ENCODE results near the gene GJB3. TPM values are rescaled to one million over a fixed set of nuclear protein-coding genes. Genes with fewer than 3 reads are reported as not detected.

The GJB3 gene
- total and polyA plus RNA-seq, 2 of the 13 experiments (the other 11 are each of a cell fraction or from before 2014, with no cell fraction given) = not detected

DNA sequence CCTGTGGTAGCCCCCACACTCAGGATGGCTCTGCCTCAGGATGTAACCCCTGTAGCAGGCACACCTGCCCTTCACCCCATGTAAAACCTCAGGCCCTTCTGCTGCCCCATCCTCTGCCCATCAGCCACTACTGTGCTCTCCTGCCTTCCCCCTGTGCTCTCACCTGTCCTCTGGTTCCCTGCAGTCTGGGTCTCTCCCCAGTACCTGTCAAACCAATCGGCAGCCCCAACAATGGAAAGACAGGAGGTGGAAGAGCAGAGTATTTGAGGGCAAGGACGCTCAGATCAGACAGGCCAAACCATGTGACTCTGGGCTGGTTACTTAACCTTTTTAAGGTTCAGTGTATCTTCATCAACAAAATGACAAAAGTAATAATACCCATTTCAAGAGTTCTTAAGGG lies 47.6 kb downstream of the GJB3 start (continued):
- TF ChIP-seq DBP (CRISPR knock-in tag; IDR thresholded peaks at IDR 0.05; ENCODE audit: not compliant biosample characterization) = no peak

DNA sequence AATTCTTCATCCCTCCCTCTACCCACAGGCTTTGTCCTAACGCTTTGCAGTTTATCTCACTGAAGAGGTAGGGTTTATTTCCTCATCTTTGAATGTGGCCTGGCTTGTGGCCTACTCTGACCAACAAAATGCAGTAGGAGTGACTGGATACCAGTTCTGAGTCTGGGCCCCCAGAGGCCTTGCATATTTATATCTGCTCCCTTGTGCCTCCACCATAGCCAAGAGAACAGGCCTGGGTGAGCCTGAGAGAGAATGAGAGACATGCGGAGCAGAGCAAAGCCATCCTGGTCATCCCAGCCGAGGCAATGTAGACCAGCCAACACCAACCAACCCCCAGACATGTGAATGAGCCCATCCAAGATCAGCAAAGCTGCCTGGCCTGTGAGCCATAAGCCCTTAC lies 48.2 kb downstream of the GJB3 start:
- Histone ChIP-seq H3K27me3 (ENCODE audit: control insufficient read depth in 1 of 2, insufficient read depth in 2 of 2, low read length in 2 of 2) (no peaks in the 10 kb centered on the region; a peak in 2 of 5 replicates), H3K4me3 (replicated peaks in 1 of 3; ENCODE audit: insufficient read depth in 1 of 3, low read depth in 2 of 3, low read length in 3 of 3) (no peak overlapping the region), H3K9ac (ENCODE audit: insufficient read depth, low read depth, low read length) (no peak overlapping the region), H2AFZ (ENCODE audit: low read length) (no peak overlapping the region), H3K9me3 (ENCODE audit: low read length) (no peaks in the 10 kb centered on the region), H3K36me3 (replicated peaks in 1 of 2; ENCODE audit: control insufficient read depth in 1 of 2, insufficient read depth in 2 of 2, low read length in 2 of 2) (no peaks in the 10 kb centered on the region), H3K27ac (ENCODE audit: extremely low read length, insufficient read depth, low read length) (no peak overlapping the region), H3K4me1 (ENCODE audit: insufficient read depth, low read length) (peaks cover 31% of the 10 kb centered on the region), H3K79me2 (ENCODE audit: insufficient read depth, low read length) (no peaks in the 10 kb centered on the region), H3K4me2 (ENCODE audit: low read depth, low read length) (no peak overlapping the region), H4K20me1 (ENCODE audit: insufficient read depth, low read length) (no peaks in the 10 kb centered on the region)
- intact Hi-C loops (cut with micrococcal nuclease; ENCODE audit: unreplicated experiment) (no loop called here), in situ Hi-C loops (cut with HindIII; ENCODE audit: extremely low pct_ligation_motif_present, low pct_unique_long_range_greater_than_20kb) (no loop called here)
- CTCF ChIA-PET (ENCODE audit: low intra/inter-chr PET ratio, low total read pairs) = no interaction called here
- WGBS (ENCODE audit: low lambda C conversion rate) = 65% methylated on average over 3 of the region's 3 CpGs
- FAIRE-seq (no peak), ATAC-seq (no peak), DNase-seq (ENCODE audit: low spot score) (no peak)
- TF ChIP-seq ZNF138 (CRISPR knock-in tag; IDR thresholded peaks at IDR 0.05; ENCODE audit: low read depth) = no peak
- no peak for TF ChIP-seq NCOR1 (IDR thresholded peaks at IDR 0.05; ENCODE audit: borderline replicate concordance, low read length)
- TF ChIP-seq ZMYM4 (CRISPR knock-in tag; IDR thresholded peaks at IDR 0.05) = no peak
- no peak for TF ChIP-seq SOX13 (IDR thresholded peaks at IDR 0.05)
- no peak for TF ChIP-seq SOX13 (CRISPR knock-in tag; conservative IDR thresholded peaks at IDR 0.05 in 1 of 2, IDR thresholded peaks at IDR 0.05 in 1 of 2)
- no peak for TF ChIP-seq ELF1 (CRISPR knock-in tag; IDR thresholded peaks at IDR 0.05)
- TF ChIP-seq, protein P1, sequence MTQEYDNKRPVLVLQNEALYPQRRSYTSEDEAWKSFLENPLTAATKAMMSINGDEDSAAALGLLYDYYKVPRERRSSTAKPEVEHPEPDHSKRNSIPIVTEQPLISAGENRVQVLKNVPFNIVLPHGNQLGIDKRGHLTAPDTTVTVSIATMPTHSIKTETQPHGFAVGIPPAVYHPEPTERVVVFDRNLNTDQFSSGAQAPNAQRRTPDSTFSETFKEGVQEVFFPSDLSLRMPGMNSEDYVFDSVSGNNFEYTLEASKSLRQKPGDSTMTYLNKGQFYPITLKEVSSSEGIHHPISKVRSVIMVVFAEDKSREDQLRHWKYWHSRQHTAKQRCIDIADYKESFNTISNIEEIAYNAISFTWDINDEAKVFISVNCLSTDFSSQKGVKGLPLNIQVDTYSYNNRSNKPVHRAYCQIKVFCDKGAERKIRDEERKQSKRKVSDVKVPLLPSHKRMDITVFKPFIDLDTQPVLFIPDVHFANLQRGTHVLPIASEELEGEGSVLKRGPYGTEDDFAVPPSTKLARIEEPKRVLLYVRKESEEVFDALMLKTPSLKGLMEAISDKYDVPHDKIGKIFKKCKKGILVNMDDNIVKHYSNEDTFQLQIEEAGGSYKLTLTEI (CRISPR knock-in tag; conservative IDR thresholded peaks at IDR 0.05) = no peak
- no peak for TF ChIP-seq ZNF333 (CRISPR knock-in tag; IDR thresholded peaks at IDR 0.05; ENCODE audit: borderline replicate concordance)
- no peak for TF ChIP-seq JUNB (CRISPR knock-in tag; IDR thresholded peaks at IDR 0.05; ENCODE audit: borderline replicate concordance)
- TF ChIP-seq RBAK (CRISPR knock-in tag; IDR thresholded peaks at IDR 0.05) = no peak
- no peak for TF ChIP-seq BHLHE40 (IDR thresholded peaks at IDR 0.05; ENCODE audit: low read length)
- TF ChIP-seq ZNF383 (CRISPR knock-in tag; IDR thresholded peaks at IDR 0.05; ENCODE audit: borderline replicate concordance) = no peak
- TF ChIP-seq CCDC6 (CRISPR knock-in tag; IDR thresholded peaks at IDR 0.05) = no peak
- TF ChIP-seq HDAC2 (CRISPR knock-in tag; IDR thresholded peaks at IDR 0.05) = no peak
- no peak for TF ChIP-seq XBP1 (CRISPR knock-in tag; IDR thresholded peaks at IDR 0.05)
- TF ChIP-seq CREM (IDR thresholded peaks at IDR 0.05) = no peak
- no peak for TF ChIP-seq CREM (CRISPR knock-in tag; IDR thresholded peaks at IDR 0.05)
- TF ChIP-seq ZNF335 (CRISPR knock-in tag; IDR thresholded peaks at IDR 0.05) = no peak
- no peak for TF ChIP-seq ATF7 (IDR thresholded peaks at IDR 0.05)
- TF ChIP-seq ATF7 (CRISPR knock-in tag; IDR thresholded peaks at IDR 0.05) = no peak
- TF ChIP-seq ZNF296 (CRISPR knock-in tag; conservative IDR thresholded peaks at IDR 0.05) = no peak
- POLR2A ChIA-PET = no interaction called here
- no TSS peak for BruUV-seq (replicated peaks)
